ENCODE data around the gene ALB.

Gene ALB

GRCh38 chr4:73409012-73409862 lies 5.2 kb downstream of the ALB start:
- no peak for DNase-seq

GRCh38 chr4:73409978-73410548 lies 6.0 kb downstream of the ALB start:
- no peak for DNase-seq

- no peak for DNase-seq
These were observed 7.0 kb downstream of the ALB start for GRCh38 chr4:73410916-73411730.

GRCh38 chr4:73411731-73412414 lies 7.8 kb downstream of the ALB start:
- no peak for DNase-seq

GRCh38 chr4:73413294-73413755 lies 9.2 kb downstream of the ALB start:
- no peak for DNase-seq

- DNase-seq, result no peak
These were observed 10.8 kb downstream of the ALB start for GRCh38 chr4:73414936-73415271.

- no peak for DNase-seq
These were observed 11.7 kb downstream of the ALB start for GRCh38 chr4:73415807-73416238.

GRCh38 chr4:73416423-73417087 lies 12.5 kb downstream of the ALB start:
- DNase-seq, result no peak

- no peak for DNase-seq
These were observed 13.3 kb downstream of the ALB start for GRCh38 chr4:73417342-73417741.

GRCh38 chr4:73417973-73418372 lies 13.9 kb downstream of the ALB start:
- no peak for DNase-seq

- DNase-seq, result no peak
These were observed 14.6 kb downstream of the ALB start for GRCh38 chr4:73418677-73419076.

GRCh38 chr4:73419106-73420038 lies 15.3 kb downstream of the ALB start:
- peak; percentile 71 for DNase-seq

- DNase-seq, result no peak
These were observed 16.5 kb downstream of the ALB start for GRCh38 chr4:73420615-73421014.

- DNase-seq, result no peak
These were observed 17.8 kb downstream of the ALB start for GRCh38 chr4:73421708-73422457.

- DNase-seq, result no peak
These were observed 18.3 kb downstream of the ALB start for GRCh38 chr4:73422458-73422752.

- no peak for DNase-seq
These were observed 19.1 kb downstream of the ALB start for GRCh38 chr4:73423184-73423583.

- no peak for DNase-seq
These were observed 22.6 kb downstream of the ALB start for GRCh38 chr4:73426666-73427065.

GRCh38 chr4:73429118-73429517 lies 25.0 kb downstream of the ALB start:
- no peak for DNase-seq

- DNase-seq, result no peak
These were observed 25.9 kb downstream of the ALB start for GRCh38 chr4:73429826-73430587.

GRCh38 chr4:73431813-73432168 lies 27.7 kb downstream of the ALB start:
- DNase-seq, result no peak

Measured in NCI-H526 treated with DMSO at 0.1 percent for 48 hours (cell line).